A549 (cell line): ENCODE results near the gene HAUS8.

Experiments used
- CTCF ChIP-seq: fragments of >200 bp; sonication (Bioruptor Twin); formaldehyde crosslinking; IDR thresholded peaks from 3 replicates; pipeline ENCODE4 v1.5.1; 2016
- HOXB13 ChIP-seq: fragments of 250-450 bp; sonication (Bioruptor Pico); IDR thresholded peaks from 2 replicates; pipeline ENCODE4 v1.5.0; 2020; ENCODE audit warnings: low read depth, mild to moderate bottlenecking, moderate library complexity
- MYC ChIP-seq: IDR thresholded peaks from 2 replicates; pipeline ENCODE4 v1.6.1; 2012; ENCODE audit warnings: mild to moderate bottlenecking, inconsistent platforms, low read length, improper control_type of control experiment, borderline replicate concordance
- RAD21 ChIP-seq, 2 experiments: fragments of >200 bp in 1 of 2; sonication (Bioruptor Twin) in 1 of 2; formaldehyde crosslinking in 1 of 2; IDR thresholded peaks in 1 of 2; conservative IDR thresholded peaks in 1 of 2; 2 replicates in 1 of 2; 3 replicates in 1 of 2; pipeline ENCODE4 v1.6.1; 2012 to 2018; ENCODE audit warnings: inconsistent platforms in 1 of 2

- TF ChIP-seq RAD21 (conservative IDR thresholded peaks at IDR 0.05 in 1 of 2, IDR thresholded peaks at IDR 0.05 in 1 of 2) (no peak), HOXB13 (CRISPR knock-in tag) (no peak), CTCF (no peak), MYC (no peak)
Measured at GRCh38 chr19:17025361-17025760, 49.9 kb downstream of the HAUS8 start.
